Epithelial cell of esophagus (primary cell): ENCODE measurements around the gene CEMIP.
"Not testable (repeated sequence)": the region's sequence is repeated elsewhere in the genome, so short reads cannot be mapped to it uniquely, and the experiment has no call there.

Source experiments
- DNase-seq: peaks from one replicate; pipeline ENCODE4 v3.0.0; 2010; ENCODE audit warnings: low read depth
- H3K4me3 ChIP-seq: 2 replicates; pipeline ENCODE4 v1.5.1; 2011; ENCODE audit warnings: mild to moderate bottlenecking, low read length, control low read depth
- TF ChIP-seq, protein P1 (sequence below): IDR thresholded peaks from 2 replicates; pipeline ENCODE4 v1.5.1; 2011; ENCODE audit warnings: low read depth, mild to moderate bottlenecking, low read length, control low read depth, inconsistent platforms; ENCODE audit not compliant: insufficient read depth; ENCODE audit errors: missing control alignments

CEMIP gene

DNA sequence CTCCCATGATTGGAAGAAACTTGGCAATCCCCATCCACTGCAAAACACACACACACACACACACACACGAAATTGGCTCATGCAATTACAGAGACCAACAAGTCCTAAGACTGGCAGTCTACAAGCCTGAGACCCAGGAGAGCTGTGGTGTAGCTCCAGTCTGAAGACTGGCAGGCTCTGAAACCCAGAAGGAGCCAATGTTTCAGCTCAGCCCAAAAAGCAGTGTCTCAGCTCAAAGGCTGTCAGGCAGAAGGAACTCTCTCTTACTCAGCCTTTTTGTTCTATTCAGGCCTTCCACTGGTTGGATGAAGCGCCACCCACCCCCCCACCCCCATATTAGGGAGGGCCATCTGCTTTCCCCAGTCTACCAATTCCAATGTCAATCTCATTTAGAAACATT, 178.4 kb downstream of the CEMIP start:
- H3K4me3 ChIP-seq = no peak overlapping the region
- TF ChIP-seq, protein P1, sequence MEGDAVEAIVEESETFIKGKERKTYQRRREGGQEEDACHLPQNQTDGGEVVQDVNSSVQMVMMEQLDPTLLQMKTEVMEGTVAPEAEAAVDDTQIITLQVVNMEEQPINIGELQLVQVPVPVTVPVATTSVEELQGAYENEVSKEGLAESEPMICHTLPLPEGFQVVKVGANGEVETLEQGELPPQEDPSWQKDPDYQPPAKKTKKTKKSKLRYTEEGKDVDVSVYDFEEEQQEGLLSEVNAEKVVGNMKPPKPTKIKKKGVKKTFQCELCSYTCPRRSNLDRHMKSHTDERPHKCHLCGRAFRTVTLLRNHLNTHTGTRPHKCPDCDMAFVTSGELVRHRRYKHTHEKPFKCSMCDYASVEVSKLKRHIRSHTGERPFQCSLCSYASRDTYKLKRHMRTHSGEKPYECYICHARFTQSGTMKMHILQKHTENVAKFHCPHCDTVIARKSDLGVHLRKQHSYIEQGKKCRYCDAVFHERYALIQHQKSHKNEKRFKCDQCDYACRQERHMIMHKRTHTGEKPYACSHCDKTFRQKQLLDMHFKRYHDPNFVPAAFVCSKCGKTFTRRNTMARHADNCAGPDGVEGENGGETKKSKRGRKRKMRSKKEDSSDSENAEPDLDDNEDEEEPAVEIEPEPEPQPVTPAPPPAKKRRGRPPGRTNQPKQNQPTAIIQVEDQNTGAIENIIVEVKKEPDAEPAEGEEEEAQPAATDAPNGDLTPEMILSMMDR = no peak
- no peak for DNase-seq

DNA sequence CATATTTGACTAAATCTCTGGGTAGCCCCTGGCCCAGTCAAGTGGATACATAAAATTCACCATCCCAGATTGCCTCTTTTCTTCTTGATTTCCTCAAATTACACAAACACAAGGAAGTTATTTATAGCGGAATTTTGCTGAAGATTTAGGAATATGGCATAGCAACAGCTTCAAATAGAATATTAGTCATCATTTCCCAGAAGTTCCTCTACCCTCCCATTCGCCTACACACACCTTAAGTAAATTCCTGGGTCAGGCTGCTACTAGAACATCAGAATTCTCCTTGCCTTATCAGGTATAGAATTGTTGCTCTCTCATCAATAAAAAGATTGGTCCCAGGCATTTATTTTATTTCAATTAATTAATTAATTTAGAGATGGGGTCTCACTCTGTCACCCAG, 178.8 kb downstream of the CEMIP start:
- TF ChIP-seq, protein P1 = no peak
- no peak overlapping the region for H3K4me3 ChIP-seq
- DNase-seq = peak; percentile 59

DNA sequence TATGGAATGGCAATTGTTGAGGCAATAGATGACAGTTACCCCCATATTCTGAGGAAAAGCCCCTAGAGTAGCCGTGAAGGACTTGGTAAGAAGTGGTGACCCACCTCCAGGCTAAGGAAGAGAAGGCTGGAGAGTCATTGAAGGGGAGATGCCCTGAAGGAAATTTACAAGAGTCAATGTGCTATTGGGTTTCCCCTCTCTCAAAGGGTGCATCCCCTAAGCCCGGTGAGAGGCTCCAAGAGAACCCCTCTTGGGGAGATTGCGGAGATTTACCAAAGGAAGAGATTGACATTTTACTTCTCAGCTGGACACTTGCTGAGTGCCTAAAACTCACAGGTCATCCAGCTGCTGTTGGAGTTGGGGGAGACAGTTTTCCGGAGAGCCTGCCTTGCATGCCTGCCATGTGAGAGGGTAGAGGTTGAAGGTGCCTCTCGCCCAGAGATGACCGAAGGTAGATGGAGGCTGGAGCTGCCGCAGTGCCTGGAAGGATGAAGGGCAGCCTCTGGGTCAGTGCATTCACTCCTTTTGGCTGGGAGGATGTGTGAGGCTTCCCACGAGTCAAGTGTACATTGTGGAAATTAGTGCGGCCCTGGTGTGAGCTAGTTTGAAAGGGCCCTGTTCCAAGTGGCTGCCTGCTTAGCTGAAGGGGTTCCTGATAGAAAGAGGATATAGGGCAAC, 179.8 kb downstream of the CEMIP start:
- no peak overlapping the region for H3K4me3 ChIP-seq
- TF ChIP-seq, protein P1 = no peak
- DNase-seq = no peak

DNA sequence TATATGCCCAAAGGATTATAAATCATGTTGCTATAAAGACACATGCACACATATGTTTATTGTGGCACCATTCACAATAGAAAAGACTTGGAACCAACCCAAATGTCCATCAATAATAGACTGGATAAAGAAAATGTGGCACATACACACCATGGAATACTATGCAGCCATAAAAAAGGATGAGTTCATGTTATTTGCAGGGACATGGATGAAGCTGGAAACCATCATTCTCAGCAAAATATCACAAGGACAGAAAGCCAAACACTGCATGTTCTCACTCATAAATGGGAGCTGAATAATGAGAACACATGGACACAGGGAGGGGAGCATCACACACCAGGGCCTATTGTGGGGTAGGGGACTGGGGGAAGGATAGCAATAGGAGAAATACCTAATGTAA, 186.3 kb downstream of the CEMIP start:
- not testable (repeated sequence) for DNase-seq, H3K4me3 ChIP-seq

DNA sequence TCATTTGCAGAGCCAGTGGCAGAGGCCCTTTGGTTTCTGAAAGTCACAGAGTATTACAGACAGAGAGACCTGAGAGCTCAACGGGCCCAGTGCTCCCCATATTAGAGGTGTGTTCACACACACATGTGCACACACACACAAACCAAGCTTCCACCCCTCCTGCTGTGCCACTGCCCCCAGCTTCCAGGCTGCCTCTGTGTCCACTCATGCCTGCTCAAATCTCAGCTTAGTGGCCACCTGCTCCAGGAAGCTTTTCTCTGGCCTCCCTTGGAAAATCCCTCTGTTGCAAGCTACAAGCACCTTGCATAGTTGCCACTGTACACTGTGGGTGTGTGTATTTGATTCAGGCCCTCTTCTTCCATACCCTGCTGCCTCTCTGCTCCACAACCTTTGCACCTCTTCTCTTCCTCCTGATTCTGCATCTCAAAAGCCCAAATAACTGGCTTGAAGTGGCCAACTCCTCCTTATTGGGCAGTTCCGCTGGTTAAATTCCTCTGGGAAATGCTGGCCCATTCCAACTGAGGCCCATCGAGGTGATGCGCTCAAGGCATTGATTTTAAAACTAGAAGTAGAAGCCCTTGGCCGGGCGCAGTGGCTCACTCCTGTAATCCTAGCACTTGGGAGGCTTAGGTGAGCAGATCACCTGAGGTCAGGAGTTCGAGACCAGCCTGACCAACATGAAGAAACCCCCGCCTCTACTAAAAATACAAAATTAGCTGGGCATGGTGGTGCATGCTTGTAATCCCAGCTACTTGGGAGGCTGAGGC, 187.4 kb downstream of the CEMIP start:
- TF ChIP-seq, protein P1 = no peak
- no peak for DNase-seq
- no peak overlapping the region for H3K4me3 ChIP-seq

DNA sequence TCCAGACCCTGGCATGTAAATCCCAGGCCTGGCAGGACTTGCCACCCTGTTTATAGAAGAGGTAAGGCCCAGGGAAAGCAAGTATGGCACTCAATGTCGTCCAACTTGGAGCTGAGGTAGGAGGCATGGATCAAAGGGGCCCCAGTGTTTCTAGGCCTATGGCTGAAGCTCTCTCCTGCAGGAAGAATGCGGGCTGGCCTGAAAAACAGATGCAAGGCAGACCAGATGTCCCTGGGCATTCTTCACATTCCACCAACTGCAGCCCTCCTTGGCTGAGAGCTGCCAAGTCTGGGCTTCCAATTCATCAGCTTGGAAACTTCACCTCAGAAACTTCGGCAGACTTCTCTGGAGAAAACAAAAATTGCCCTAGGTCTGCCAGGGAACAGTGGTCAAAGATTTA, 188.3 kb downstream of the CEMIP start:
- TF ChIP-seq, protein P1 = no peak
- H3K4me3 ChIP-seq = no peak overlapping the region
- DNase-seq = no peak

DNA sequence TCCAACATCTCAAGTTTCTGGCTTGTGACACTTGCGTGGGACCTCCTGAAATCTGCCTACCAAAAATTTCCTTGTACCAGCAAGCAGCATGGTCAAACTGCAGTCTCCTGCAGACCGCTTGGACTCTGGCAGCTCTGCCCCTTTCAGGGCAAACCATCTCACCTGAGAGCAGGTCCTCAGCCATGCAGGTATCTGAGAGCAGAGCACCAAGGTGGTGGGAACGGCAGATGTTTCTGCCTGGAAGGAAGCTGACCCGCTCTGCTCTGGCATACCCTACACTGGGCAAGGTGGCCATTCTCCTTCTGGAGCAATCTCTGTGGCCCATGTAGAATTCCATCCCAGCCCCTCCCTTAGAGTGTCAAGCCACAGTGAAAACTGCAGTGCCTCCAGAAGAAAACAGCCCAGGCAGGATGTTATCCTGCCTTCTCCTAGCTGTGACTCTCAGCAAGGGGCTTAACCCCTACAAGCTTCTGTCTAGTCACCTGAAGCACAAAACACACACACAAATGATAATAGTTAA, 188.9 kb downstream of the CEMIP start:
- H3K4me3 ChIP-seq = no peak overlapping the region
- no peak for DNase-seq
- TF ChIP-seq, protein P1 = no peak
